ENCODE data around the gene PPFIA1.

PPFIA1 gene

DNA sequence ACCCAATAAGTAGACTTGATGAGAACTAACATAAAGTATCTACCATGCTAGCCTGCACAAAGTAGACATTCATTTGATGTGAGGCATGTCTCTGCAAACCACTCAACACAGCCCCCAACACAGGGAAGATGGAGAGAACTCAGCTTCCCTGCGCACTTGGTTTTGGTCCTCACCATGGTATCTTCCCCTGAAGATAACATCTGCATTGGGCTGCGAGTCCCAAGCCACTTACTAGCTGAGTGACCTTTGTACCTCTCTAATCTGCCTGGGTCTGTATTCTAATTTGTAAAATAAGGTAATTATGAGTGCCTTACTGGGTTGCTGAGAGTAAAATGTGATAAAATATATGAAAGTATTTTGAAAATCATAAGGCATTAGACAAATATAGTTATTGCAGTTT is 30.7 kb downstream of the PPFIA1 start:
- H3K4me2 ChIP-seq (ENCODE audit: low read depth, low read length, poor library complexity, severe bottlenecking): no peak overlapping the region

GRCh38 chr11:70301721-70302418 is 31.4 kb downstream of the PPFIA1 start:
- TF ChIP-seq, protein P1, sequence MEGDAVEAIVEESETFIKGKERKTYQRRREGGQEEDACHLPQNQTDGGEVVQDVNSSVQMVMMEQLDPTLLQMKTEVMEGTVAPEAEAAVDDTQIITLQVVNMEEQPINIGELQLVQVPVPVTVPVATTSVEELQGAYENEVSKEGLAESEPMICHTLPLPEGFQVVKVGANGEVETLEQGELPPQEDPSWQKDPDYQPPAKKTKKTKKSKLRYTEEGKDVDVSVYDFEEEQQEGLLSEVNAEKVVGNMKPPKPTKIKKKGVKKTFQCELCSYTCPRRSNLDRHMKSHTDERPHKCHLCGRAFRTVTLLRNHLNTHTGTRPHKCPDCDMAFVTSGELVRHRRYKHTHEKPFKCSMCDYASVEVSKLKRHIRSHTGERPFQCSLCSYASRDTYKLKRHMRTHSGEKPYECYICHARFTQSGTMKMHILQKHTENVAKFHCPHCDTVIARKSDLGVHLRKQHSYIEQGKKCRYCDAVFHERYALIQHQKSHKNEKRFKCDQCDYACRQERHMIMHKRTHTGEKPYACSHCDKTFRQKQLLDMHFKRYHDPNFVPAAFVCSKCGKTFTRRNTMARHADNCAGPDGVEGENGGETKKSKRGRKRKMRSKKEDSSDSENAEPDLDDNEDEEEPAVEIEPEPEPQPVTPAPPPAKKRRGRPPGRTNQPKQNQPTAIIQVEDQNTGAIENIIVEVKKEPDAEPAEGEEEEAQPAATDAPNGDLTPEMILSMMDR (IDR thresholded peaks at IDR 0.05; ENCODE audit: insufficient read depth, low read length, poor library complexity, severe bottlenecking): no peak
- no peak for TF ChIP-seq EZH2phosphoT487 (conservative IDR thresholded peaks at IDR 0.05; ENCODE audit: low read length)
- no peak overlapping the region for H3K4me2 ChIP-seq (ENCODE audit: low read depth, low read length, poor library complexity, severe bottlenecking)
- no peaks in the 10 kb centered on the region for H3K9me3 ChIP-seq (ENCODE audit: insufficient read depth, low read length)
- H3K27ac ChIP-seq (ENCODE audit: low read depth, low read length): no peak overlapping the region
- no peaks in the 10 kb centered on the region for H3K9me2 ChIP-seq (replicated peaks; ENCODE audit: insufficient read depth, low read length)
- no peaks in the 10 kb centered on the region for H3K36me3 ChIP-seq (ENCODE audit: low read length)
- peaks cover 10% of the 10 kb centered on the region; the same call in 1 of the 2 replicates for H4K20me1 ChIP-seq (ENCODE audit: low read depth, low read length)
- no peak overlapping the region for H3K9ac ChIP-seq (ENCODE audit: low read length)
- no peak overlapping the region for H2AFZ ChIP-seq (ENCODE audit: low read depth, low read length, severe bottlenecking)
- H3K4me3 ChIP-seq (ENCODE audit: insufficient read depth, low read length, poor library complexity, severe bottlenecking): no peak overlapping the region
- H3F3A ChIP-seq (ENCODE audit: insufficient read depth): no peaks in the 10 kb centered on the region
- H3K27me3 ChIP-seq (ENCODE audit: low read length): no peaks in the 10 kb centered on the region
- peaks cover 30% of the 10 kb centered on the region; the same call in 1 of the 2 replicates for H3K79me2 ChIP-seq (ENCODE audit: insufficient read depth, low read length)

More for the DNA sequence above, 30.7 kb downstream of the PPFIA1 start:
- Histone ChIP-seq H3K36me3 (ENCODE audit: low read length) (no peaks in the 10 kb centered on the region), H3F3A (ENCODE audit: insufficient read depth) (no peaks in the 10 kb centered on the region), H3K9me3 (ENCODE audit: insufficient read depth, low read length) (no peaks in the 10 kb centered on the region), H3K27ac (ENCODE audit: low read depth, low read length) (no peak overlapping the region), H3K9ac (ENCODE audit: low read length) (no peak overlapping the region), H3K9me2 (replicated peaks; ENCODE audit: insufficient read depth, low read length) (no peaks in the 10 kb centered on the region), H3K4me3 (ENCODE audit: insufficient read depth, low read length, poor library complexity, severe bottlenecking) (no peak overlapping the region), H3K79me2 (ENCODE audit: insufficient read depth, low read length) (peaks cover 30% of the 10 kb centered on the region; the same call in 1 of the 2 replicates), H4K20me1 (ENCODE audit: low read depth, low read length) (peaks cover 5% of the 10 kb centered on the region; the same call in 1 of the 2 replicates), H2AFZ (ENCODE audit: low read depth, low read length, severe bottlenecking) (no peak overlapping the region), H3K27me3 (ENCODE audit: low read length) (no peaks in the 10 kb centered on the region)
- no peak for TF ChIP-seq EZH2phosphoT487 (conservative IDR thresholded peaks at IDR 0.05; ENCODE audit: low read length)
- TF ChIP-seq, protein P1 (IDR thresholded peaks at IDR 0.05; ENCODE audit: insufficient read depth, low read length, poor library complexity, severe bottlenecking): no peak

- Histone ChIP-seq H3K4me2 (ENCODE audit: low read depth, low read length, poor library complexity, severe bottlenecking) (no peak overlapping the region), H3K9me3 (ENCODE audit: insufficient read depth, low read length) (no peaks in the 10 kb centered on the region), H3K27ac (ENCODE audit: low read depth, low read length) (no peak overlapping the region), H4K20me1 (ENCODE audit: low read depth, low read length) (peaks cover 9% of the 10 kb centered on the region; the same call in 1 of the 2 replicates), H3F3A (ENCODE audit: insufficient read depth) (no peaks in the 10 kb centered on the region), H3K9ac (ENCODE audit: low read length) (no peak overlapping the region), H3K36me3 (ENCODE audit: low read length) (no peaks in the 10 kb centered on the region), H2AFZ (ENCODE audit: low read depth, low read length, severe bottlenecking) (no peak overlapping the region), H3K27me3 (ENCODE audit: low read length) (no peaks in the 10 kb centered on the region), H3K4me3 (ENCODE audit: insufficient read depth, low read length, poor library complexity, severe bottlenecking) (no peak overlapping the region), H3K9me2 (replicated peaks; ENCODE audit: insufficient read depth, low read length) (no peaks in the 10 kb centered on the region), H3K79me2 (ENCODE audit: insufficient read depth, low read length) (peaks cover 30% of the 10 kb centered on the region; the same call in 1 of the 2 replicates)
- TF ChIP-seq EZH2phosphoT487 (conservative IDR thresholded peaks at IDR 0.05; ENCODE audit: low read length): no peak
- TF ChIP-seq, protein P1 (IDR thresholded peaks at IDR 0.05; ENCODE audit: insufficient read depth, low read length, poor library complexity, severe bottlenecking): no peak
These were observed 31.9 kb downstream of the PPFIA1 start for GRCh38 chr11:70302419-70302752.
